Transverse colon (tissue), 4 donors: ENCODE results near the gene THSD8. TPM values are rescaled to one million over a fixed set of nuclear protein-coding genes. Genes with fewer than 3 reads are reported as not detected.
"Not testable (repeated sequence)": the region's sequence is repeated elsewhere in the genome, so short reads cannot be mapped to it uniquely, and the experiment has no call there.

ENCODE experiments used
- DNase-seq: peaks from one replicate; pipeline ENCODE4 v3.0.0-alpha.2; 2019
- H3K27ac ChIP-seq, 4 donors: fragments of 200-600 bp; sonication (generic); 2 replicates each; pipeline ENCODE4 v1.5.1; 2016 to 2018; ENCODE audit warnings: inconsistent platforms in 4 of 4
- H3K27me3 ChIP-seq: fragments of 200-600 bp; sonication (generic); 2 replicates; pipeline ENCODE4 v1.5.1; 2017; ENCODE audit warnings: inconsistent platforms
- H3K36me3 ChIP-seq, 4 donors: fragments of 200-600 bp; sonication (generic); 2 replicates each; pipeline ENCODE4 v1.5.1; 2017 to 2019; ENCODE audit warnings: inconsistent platforms in 4 of 4
- H3K4me1 ChIP-seq, 4 donors: fragments of 200-600 bp; sonication (generic); 2 replicates each; pipeline ENCODE4 v1.5.1; 2017 to 2020; ENCODE audit warnings: inconsistent platforms in 4 of 4
- H3K4me3 ChIP-seq, 4 donors: fragments of 200-600 bp; sonication (generic); 1 replicate in 1 of 4; 2 replicates in 3 of 4; pipeline versions ENCODE4 v1.5.1 to v1.6.1; 2017 to 2019; ENCODE audit warnings: inconsistent platforms in 4 of 4
- H3K9me3 ChIP-seq, 2 donors: fragments of 200-600 bp; sonication (generic); 2 replicates each; pipeline ENCODE4 v1.5.1; 2017 to 2019; ENCODE audit warnings: inconsistent platforms in 2 of 2
- EP300 ChIP-seq: sonication (generic); formaldehyde crosslinking; IDR thresholded peaks from one replicate; pipeline ENCODE4 v1.6.1; 2017; ENCODE audit warnings: antibody characterized with exemption, low read depth
- POLR2A ChIP-seq: fragments of 450-650 bp; IDR thresholded peaks from one replicate; pipeline ENCODE4 v1.6.1; 2016; ENCODE audit warnings: antibody characterized with exemption, mild to moderate bottlenecking, moderate library complexity
- POLR2AphosphoS5 ChIP-seq, 3 donors: sonication (generic); formaldehyde crosslinking; IDR thresholded peaks; one replicate each; pipeline ENCODE4 v1.6.1; 2016; ENCODE audit warnings: antibody characterized with exemption in 3 of 3
- whole genome bisulfite sequencing, 2 donors: methylation state at CpG; one replicate each; pipeline ENCODE4 v1.1.5; 2018; ENCODE audit warnings: low coverage in 1 of 2; 5-methylcytosine and 5-hydroxymethylcytosine counted together
- in situ Hi-C, 4 donors: fragments of 200-750 bp; cut with MboI; loops; one replicate each; pipeline versions ENCODE4 v1.15.0 to v1.15.1; 2017; ENCODE audit warnings: low sequenced_read_pairs in 3 of 4, low pct_ligation_motif_present in 1 of 4, low pct_unique_long_range_greater_than_20kb in 1 of 4
- intact Hi-C: fragments of 100-400 bp; cut with DNase I; formaldehyde crosslinking; loops from one replicate; pipeline ENCODE4 v1.15.1; 2023; ENCODE audit warnings: low total_unique reads
- total RNA-seq, 4 donors: library from RNA; depleted of rRNA; stranded (reverse); fragments of >200 nt; gene quantifications; one replicate each; pipeline ENCODE4 v1.1.0, GENCODE V29; 2016
- TF ChIP-seq, protein P1 (sequence below), 5 experiments: fragments of 200-600 bp in 3 of 5; fragments of 450-650 bp in 2 of 5; sonication (generic) in 3 of 5; IDR thresholded peaks; 1 replicate in 2 of 5; 2 replicates in 3 of 5; pipeline ENCODE4 v1.5.1; 2016 to 2017; ENCODE audit warnings: antibody characterized with exemption in 5 of 5, inconsistent platforms in 3 of 5, mild to moderate bottlenecking in 2 of 5, moderate library complexity in 1 of 5

The THSD8 gene
- total RNA-seq, 4 donors from 2014 or later: 1.6 TPM; not detected in 3

DNA sequence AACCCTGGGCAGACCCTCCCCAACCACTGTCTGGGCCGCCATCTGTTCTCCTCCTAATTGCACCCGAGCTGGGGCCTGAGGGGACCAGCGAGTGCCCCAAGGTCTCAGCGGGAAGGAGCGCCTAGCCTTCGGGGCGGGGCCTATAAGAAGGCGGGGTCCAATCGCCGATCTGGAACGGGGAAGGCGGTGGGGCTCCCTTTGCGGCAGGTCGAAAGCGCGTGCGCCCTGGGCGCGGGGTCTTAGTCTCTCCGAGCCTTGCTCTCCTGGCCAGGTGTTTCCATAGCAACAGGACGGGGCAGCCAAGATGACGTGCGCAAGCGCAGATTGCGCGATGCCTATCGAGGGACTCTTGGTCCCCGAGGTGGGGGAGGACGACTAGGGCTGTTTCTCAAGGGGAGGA lies 39.2 kb downstream of the THSD8 start:
- WGBS, 2 donors: 3% methylated on average over 24 of the region's 29 CpGs; no CpG with 5 or more reads in 1 of the 2 donors
- Histone ChIP-seq H3K9me3 (no peaks in the 10 kb centered on the region), H3K27me3 (peaks cover 98% of the 10 kb centered on the region), H3K4me3 (peak overlapping the region in 2 of 4 donors; percentile 8 to 24), H3K36me3 (no peaks in the 10 kb centered on the region), H3K4me1 (peaks cover 7 to 23% (median 20%) of the 10 kb centered on the region in 4 donors), H3K27ac (no peak overlapping the region)
- TF ChIP-seq, protein P1, sequence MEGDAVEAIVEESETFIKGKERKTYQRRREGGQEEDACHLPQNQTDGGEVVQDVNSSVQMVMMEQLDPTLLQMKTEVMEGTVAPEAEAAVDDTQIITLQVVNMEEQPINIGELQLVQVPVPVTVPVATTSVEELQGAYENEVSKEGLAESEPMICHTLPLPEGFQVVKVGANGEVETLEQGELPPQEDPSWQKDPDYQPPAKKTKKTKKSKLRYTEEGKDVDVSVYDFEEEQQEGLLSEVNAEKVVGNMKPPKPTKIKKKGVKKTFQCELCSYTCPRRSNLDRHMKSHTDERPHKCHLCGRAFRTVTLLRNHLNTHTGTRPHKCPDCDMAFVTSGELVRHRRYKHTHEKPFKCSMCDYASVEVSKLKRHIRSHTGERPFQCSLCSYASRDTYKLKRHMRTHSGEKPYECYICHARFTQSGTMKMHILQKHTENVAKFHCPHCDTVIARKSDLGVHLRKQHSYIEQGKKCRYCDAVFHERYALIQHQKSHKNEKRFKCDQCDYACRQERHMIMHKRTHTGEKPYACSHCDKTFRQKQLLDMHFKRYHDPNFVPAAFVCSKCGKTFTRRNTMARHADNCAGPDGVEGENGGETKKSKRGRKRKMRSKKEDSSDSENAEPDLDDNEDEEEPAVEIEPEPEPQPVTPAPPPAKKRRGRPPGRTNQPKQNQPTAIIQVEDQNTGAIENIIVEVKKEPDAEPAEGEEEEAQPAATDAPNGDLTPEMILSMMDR (IDR thresholded peaks at IDR 0.05): no peak
- TF ChIP-seq POLR2A: no peak
- no peak for TF ChIP-seq POLR2AphosphoS5 (IDR thresholded peaks at IDR 0.05)
- no peak for TF ChIP-seq EP300
- in situ Hi-C loops (loop anchor here in 3 of 4 donors (10.0 kb wide), 2 partner anchors 76 to 86 kb away; partner anchors contain the start of gene BEST2 (in 1 of the 3)), intact Hi-C loops (loop anchor here (5.0 kb wide), 1 partner anchor 74 kb away; no protein-coding TSS in a partner anchor)
- no peak for DNase-seq

DNA sequence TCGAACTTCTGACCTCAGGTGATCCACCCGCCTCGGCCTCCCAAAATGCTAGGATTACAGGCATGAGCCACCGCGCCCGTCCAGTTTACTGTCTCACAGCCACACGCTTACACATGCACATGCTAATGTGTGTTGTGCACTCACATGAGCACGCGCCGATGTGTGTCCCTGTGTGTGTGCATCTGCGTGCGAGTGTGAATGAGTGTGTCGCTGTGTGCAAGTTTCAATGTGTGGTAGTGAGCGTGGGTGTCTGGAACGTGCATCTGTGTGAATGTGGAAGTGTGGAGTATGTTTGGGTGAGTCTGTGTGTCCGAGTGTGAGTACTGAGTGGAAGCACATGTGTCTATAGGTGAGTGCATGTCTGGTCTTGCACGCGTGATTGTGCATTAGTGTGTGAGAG lies 40.6 kb downstream of the THSD8 start:
- Histone ChIP-seq H3K36me3 (no peaks in the 10 kb centered on the region), H3K27me3 (peaks cover 96% of the 10 kb centered on the region), H3K4me3 (no peak overlapping the region), H3K4me1 (peaks cover 5 to 26% (median 23%) of the 10 kb centered on the region in 4 donors), H3K27ac (no peak overlapping the region), H3K9me3 (no peaks in the 10 kb centered on the region)
- in situ Hi-C loops: loop anchor here in 3 of 4 donors (10.0 kb wide), 2 partner anchors 78 to 88 kb away; partner anchors contain the start of gene BEST2 (in 1 of the 3)
- TF ChIP-seq, protein P1 (IDR thresholded peaks at IDR 0.05): no peak
- no peak for TF ChIP-seq EP300
- DNase-seq: no peak
- intact Hi-C loops: loop anchor here (5.0 kb wide), 1 partner anchor 75 kb away; no protein-coding TSS in a partner anchor
- 90% methylated on average over 18 of the region's 18 CpGs; no CpG with 5 or more reads in 1 of the 2 donors for WGBS, 2 donors

DNA sequence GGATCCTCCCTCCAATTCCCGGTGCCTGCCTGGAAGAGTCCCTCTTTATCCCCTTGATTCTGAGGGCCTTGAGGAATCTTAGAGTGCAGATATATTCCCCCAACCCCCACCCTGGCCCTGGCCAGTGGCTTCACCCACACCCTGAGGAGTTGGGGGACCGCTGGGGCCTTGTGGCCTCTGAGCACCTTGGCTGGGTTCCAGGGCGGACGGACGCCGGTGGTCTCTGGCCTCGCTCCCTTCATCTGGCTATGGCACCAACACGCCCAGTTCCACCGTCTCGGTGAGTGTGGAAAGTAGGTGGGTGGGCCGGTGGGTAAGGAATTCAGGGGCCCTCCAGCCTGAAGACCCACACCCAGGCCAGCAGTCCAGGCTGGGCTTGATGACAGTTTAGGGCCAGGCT lies 41.5 kb downstream of the THSD8 start:
- Histone ChIP-seq H3K4me1 (peaks cover 5 to 28% (median 26%) of the 10 kb centered on the region in 4 donors), H3K4me3 (no peak overlapping the region), H3K27me3 (peaks cover 93% of the 10 kb centered on the region), H3K27ac (no peak overlapping the region), H3K36me3 (no peaks in the 10 kb centered on the region), H3K9me3 (no peaks in the 10 kb centered on the region)
- 83% methylated on average over 11 of the region's 11 CpGs; no CpG with 5 or more reads in 1 of the 2 donors for WGBS, 2 donors
- intact Hi-C loops: loop anchor here (5.0 kb wide), 1 partner anchor 76 kb away; no protein-coding TSS in a partner anchor
- TF ChIP-seq EP300 (no peak), POLR2AphosphoS5 (IDR thresholded peaks at IDR 0.05) (no peak), POLR2A (no peak)
- TF ChIP-seq, protein P1 (IDR thresholded peaks at IDR 0.05): no peak
- in situ Hi-C loops: loop anchor here in 3 of 4 donors (10.0 kb wide), 2 partner anchors 79 to 89 kb away; partner anchors contain the start of gene BEST2 (in 1 of the 3)
- DNase-seq: no peak

DNA sequence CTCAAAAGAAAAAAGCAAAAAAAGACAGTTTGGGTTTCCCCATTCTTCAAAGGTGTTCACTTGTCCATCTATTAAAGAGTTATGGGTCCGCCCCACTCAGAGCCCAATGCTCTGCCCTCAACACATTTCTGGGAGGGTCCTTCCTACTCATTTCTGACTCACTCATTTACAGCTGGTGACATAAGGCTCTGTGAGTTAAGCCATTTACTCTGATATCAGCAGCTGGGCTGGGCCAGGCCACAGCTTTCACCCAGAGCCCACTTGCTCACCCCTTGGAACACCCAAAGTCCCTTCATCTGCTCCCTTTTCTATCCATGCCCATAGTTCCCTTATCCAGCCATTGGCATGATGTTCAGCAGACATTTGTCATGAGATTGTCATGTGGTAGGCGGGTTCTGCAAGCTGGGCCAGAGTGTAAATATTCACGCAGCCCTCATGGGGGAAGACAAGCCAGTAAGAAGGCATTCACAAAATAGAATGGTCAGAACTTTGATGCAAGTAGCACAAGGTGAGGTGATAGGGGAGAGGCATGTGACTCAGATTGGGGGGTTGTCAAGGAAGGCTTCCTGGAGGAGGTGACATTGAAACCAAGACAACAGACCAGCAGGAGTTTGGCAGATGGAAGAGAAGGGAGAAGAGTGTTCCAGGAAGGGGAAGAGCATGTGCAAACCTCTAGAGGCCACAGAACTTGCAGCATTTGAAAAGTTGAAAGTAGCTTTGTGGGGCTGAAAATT lies 42.3 kb downstream of the THSD8 start:
- no peak for TF ChIP-seq EP300
- TF ChIP-seq POLR2A: no peak
- TF ChIP-seq POLR2AphosphoS5 (IDR thresholded peaks at IDR 0.05): no peak
- TF ChIP-seq, protein P1 (IDR thresholded peaks at IDR 0.05): no peak
- Histone ChIP-seq H3K27ac (no peak overlapping the region), H3K36me3 (no peaks in the 10 kb centered on the region), H3K27me3 (peaks cover 85% of the 10 kb centered on the region), H3K9me3 (no peaks in the 10 kb centered on the region), H3K4me1 (peaks cover 0 to 21% (median 20%) of the 10 kb centered on the region in 4 donors), H3K4me3 (no peak overlapping the region)
- no peak for DNase-seq
- WGBS, 2 donors: 67 to 76% methylated on average over 1 to 3 of the region's 3 CpGs
- intact Hi-C loops: loop anchor here (5.0 kb wide), 1 partner anchor 77 kb away; no protein-coding TSS in a partner anchor
- in situ Hi-C loops: loop anchor here in 3 of 4 donors (10.0 kb wide), 2 partner anchors 79 to 89 kb away; partner anchors contain the start of gene BEST2 (in 1 of the 3)

DNA sequence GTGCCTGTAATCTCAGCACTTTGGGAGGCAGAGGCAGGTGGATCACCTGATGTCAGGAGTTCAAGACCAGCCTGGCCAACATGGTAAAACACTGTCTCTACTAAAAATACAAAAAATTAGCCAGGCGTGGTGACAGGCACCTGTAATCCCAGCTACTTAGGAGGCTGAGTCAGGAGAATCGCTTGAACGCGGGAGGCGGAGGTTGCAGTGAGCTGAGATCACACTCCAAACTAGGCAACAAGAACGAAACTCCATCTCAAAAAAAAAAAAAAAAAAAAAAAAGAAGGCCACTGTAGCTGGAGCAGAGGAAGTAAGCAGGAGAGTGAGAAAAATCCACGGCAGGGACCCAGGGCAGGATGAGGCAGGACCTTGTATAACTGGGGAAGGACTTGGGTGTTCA lies 44.7 kb downstream of the THSD8 start:
- Histone ChIP-seq H3K27me3 (peaks cover 68% of the 10 kb centered on the region), H3K4me1 (peaks cover 0 to 12% (median 9%) of the 10 kb centered on the region in 4 donors)
- H3K36me3 ChIP-seq, H3K9me3 ChIP-seq, H3K27ac ChIP-seq, DNase-seq, H3K4me3 ChIP-seq, intact Hi-C loops: not testable (repeated sequence)
- 20 to 81% methylated on average over 1 to 7 of the region's 7 CpGs for WGBS, 2 donors
- in situ Hi-C loops: loop anchor here (5.0 to 10.0 kb wide), 3 partner anchors 82 to 92 kb away; partner anchors contain the start of gene BEST2 (in 1 of the 4)
